GM21619 (cell line): ENCODE results near the gene PCDHA9.
"Not testable (repeated sequence)": the region's sequence is repeated elsewhere in the genome, so short reads cannot be mapped to it uniquely, and the experiment has no call there.

ENCODE experiments used
- ATAC-seq: cut with Tn5 transposase; IDR thresholded peaks from one replicate; pipeline ENCODE4 v1.9.1; 2021; ENCODE audit not compliant: unreplicated experiment

Gene PCDHA9

DNA sequence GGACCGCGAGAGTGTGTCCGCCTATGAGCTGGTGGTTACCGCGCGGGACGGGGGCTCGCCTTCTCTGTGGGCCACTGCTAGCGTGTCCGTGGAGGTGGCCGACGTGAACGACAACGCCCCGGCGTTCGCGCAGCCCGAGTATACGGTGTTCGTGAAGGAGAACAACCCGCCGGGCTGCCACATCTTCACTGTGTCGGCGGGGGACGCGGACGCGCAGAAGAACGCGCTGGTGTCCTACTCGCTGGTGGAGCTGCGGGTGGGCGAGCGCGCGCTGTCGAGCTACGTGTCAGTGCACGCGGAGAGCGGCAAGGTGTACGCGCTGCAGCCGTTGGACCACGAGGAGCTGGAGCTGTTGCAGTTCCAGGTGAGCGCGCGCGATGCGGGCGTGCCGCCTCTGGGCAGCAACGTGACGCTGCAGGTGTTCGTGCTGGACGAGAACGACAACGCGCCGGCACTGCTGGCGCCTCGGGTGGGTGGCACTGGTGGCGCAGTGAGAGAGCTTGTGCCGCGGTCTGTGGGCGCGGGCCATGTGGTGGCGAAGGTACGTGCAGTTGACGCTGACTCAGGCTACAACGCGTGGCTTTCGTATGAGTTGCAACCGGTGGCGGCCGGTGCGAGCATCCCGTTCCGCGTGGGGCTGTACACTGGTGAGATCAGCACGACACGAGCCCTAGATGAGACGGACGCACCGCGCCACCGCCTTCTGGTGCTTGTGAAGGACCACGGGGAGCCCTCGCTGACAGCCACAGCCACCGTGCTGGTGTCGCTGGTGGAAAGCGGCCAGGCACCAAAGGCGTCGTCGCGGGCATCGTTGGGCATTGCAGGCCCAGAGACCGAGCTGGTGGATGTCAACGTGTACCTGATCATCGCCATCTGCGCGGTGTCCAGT, 12.3 kb upstream of the PCDHA9 start:
- ATAC-seq, result no peak

DNA sequence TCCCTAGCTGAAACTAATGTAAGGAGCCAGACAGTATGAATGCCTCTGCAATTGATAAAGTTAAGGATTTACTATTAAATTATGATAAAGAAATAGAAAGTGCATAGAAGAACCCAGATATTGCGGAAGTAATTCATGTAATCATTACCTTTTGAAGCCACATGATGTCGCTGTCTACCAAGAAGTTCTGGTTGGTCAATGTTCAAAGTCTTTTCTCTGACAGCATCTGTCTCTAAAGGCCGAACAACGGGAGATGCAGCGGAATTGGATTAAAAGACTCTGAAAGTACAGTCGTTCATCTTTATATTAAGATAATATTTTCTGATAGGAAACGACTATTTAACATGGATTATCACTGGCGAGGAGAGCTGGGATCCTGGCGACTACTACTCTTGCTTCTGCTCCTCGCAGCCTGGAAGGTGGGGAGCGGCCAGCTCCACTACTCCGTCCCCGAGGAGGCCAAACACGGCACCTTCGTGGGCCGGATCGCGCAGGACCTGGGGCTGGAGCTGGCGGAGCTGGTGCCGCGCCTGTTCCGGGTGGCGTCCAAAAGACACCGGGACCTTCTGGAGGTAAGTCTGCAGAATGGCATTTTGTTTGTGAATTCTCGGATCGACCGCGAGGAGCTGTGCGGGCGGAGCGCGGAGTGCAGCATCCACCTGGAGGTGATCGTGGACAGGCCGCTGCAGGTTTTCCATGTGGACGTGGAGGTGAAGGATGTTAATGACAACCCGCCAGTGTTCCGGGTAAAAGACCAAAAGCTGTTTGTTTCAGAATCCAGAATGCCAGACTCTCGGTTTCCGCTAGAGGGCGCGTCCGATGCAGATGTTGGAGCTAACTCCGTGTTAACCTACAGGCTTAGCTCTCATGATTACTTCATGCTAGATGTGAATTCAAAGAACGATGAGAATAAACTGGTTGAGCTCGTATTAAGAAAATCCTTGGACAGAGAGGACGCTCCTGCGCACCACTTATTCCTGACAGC, 6.9 kb upstream of the PCDHA9 start, which contains the start of gene PCDHA8:
Gene PCDHA8, plus strand, starts transcription at position 210 of the 985 bp plus-strand sequence. Its CDS starts 135 bp downstream, at position 345.
- no peak for ATAC-seq

- no peak for ATAC-seq
Observed at GRCh38 chr5:140842798-140843733, 5.1 kb upstream of the PCDHA9 start.

DNA sequence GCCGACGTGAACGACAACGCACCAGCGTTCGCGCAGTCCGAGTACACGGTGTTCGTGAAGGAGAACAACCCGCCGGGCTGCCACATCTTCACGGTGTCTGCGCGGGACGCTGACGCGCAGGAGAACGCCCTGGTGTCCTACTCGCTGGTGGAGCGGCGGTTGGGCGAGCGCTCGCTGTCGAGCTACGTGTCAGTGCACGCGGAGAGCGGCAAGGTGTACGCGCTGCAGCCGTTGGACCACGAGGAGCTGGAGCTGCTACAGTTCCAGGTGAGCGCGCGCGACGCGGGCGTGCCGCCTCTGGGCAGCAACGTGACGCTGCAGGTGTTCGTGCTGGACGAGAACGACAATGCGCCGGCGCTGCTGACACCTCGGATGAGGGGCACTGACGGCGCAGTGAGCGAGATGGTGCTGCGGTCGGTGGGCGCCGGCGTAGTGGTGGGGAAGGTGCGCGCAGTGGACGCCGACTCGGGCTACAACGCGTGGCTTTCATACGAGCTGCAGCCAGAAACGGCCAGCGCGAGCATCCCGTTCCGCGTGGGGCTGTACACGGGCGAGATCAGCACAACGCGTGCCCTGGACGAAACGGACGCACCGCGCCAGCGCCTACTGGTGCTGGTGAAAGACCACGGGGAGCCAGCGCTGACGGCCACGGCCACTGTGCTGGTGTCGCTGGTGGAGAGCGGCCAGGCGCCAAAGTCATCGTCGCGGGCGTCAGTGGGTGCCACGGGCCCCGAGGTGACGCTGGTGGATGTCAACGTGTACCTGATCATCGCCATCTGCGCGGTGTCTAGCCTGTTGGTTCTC, 1.9 kb downstream of the PCDHA9 start:
- ATAC-seq, result not testable (repeated sequence)

DNA sequence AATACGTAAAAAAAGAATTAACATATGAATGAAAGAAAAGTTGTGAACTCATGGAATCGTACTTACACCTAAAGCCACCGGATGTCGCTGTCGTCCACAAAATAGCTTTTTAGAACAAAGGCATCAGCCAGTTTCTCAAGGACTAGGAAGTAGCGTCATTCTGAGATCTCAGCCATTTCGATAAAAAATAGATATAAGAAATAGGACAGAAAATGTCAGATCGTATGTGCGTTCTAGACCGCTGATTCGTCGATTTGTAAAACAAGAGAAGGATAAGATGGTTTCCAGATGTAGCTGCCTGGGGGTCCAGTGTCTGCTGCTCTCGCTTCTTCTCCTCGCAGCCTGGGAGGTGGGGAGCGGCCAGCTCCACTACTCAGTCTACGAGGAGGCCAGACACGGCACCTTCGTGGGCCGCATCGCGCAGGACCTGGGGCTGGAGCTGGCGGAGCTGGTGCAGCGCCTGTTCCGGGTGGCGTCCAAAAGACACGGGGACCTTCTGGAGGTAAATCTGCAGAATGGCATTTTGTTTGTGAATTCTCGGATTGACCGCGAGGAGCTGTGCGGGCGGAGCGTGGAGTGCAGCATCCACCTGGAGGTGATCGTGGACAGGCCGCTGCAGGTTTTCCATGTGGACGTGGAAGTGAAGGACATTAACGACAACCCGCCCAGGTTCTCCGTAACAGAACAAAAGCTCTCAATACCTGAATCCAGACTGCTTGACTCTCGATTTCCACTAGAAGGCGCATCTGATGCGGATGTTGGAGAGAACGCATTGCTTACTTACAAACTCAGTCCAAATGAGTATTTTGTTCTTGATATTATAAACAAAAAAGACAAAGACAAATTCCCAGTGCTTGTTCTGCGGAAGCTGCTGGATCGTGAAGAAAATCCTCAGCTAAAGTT, 7.8 kb downstream of the PCDHA9 start, which contains the start of gene PCDHA10:
Gene PCDHA10, plus strand, starts transcription at position 126 of the 903 bp plus-strand sequence. Its CDS starts 152 bp downstream, at position 278.
- ATAC-seq, result no peak

- ATAC-seq, result no peak
Observed at GRCh38 chr5:140857177-140857986, 9.2 kb downstream of the PCDHA9 start.

GRCh38 chr5:140857987-140858240, 9.7 kb downstream of the PCDHA9 start:
- no peak for ATAC-seq

DNA sequence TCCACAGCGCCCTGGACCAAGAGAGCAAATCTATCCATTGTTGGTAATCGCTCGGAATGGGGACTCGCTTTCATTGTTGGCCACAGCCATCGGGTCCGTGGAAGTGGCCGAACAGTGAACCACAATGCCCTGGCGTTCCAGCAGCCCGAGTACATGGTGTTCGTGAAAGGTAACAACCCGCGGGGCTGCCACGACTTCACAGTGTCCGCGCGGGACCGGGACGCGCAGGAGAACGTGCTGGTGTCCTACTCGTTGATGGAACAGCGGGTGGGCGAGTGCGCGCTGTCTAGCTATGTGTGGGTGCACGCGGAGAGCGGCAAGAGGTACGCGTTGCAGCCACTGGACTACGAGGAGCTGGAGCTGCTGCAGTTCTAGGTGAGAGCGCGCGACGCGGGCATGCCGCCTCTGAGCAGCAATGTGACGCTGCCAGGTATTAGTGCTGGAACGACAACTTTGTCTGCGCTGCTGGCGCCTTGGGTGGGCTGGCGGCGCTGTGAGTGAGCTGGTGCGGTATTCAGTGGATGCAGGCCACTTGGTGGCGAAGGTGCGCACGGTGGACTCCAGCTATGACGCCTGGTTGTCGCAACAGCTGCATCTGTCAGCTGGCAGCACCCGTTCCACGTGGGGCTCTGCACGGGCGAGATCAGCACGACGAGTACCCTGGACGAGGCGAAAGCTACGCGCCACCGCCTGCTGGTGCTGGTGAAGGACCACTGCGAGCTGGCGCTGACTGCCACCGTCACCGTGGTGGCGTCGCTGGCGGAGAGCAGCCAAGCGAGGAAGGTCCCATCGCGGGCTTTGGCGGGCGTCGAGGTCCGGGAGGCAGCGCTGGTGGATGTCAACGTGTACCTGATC, 14.5 kb downstream of the PCDHA9 start:
- ATAC-seq, result no peak

DNA sequence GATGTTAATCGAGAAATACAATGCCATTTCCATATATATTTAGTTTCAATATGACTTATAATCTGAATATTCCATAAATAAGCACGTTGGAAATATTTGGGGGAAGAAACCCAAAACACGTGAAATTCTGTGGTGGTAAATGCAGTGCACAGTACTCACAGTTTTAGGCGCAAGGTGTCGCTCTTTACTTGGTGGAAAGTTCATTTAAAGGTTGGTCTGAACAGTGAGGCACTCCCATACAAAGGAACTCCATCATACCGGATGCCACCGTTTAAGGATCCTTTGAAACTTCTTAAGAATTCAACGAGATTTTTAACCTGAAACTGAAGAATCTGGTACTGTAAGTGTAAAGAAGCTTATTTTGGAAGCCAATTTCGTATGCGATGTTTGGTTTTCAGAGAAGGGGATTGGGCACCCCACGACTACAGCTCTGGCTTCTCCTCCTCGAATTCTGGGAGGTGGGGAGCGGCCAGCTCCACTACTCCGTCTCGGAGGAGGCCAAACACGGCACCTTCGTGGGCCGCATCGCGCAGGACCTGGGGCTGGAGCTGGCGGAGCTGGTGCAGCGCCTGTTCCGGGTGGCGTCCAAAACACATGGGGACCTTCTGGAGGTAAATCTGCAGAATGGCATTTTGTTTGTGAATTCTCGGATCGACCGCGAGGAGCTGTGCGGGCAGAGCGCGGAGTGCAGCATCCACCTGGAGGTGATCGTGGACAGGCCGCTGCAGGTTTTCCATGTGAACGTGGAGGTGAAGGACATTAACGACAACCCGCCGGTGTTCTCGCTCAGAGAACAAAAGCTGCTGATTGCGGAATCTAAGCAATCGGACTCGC, 20.8 kb downstream of the PCDHA9 start, which contains the start of gene PCDHA11:
Gene PCDHA11, plus strand, starts transcription at position 237 of the 834 bp plus-strand sequence. Its CDS starts 147 bp downstream, at position 384.
- ATAC-seq, result no peak

- no peak for ATAC-seq
Observed at GRCh38 chr5:140869555-140869886, 21.3 kb downstream of the PCDHA9 start.

DNA sequence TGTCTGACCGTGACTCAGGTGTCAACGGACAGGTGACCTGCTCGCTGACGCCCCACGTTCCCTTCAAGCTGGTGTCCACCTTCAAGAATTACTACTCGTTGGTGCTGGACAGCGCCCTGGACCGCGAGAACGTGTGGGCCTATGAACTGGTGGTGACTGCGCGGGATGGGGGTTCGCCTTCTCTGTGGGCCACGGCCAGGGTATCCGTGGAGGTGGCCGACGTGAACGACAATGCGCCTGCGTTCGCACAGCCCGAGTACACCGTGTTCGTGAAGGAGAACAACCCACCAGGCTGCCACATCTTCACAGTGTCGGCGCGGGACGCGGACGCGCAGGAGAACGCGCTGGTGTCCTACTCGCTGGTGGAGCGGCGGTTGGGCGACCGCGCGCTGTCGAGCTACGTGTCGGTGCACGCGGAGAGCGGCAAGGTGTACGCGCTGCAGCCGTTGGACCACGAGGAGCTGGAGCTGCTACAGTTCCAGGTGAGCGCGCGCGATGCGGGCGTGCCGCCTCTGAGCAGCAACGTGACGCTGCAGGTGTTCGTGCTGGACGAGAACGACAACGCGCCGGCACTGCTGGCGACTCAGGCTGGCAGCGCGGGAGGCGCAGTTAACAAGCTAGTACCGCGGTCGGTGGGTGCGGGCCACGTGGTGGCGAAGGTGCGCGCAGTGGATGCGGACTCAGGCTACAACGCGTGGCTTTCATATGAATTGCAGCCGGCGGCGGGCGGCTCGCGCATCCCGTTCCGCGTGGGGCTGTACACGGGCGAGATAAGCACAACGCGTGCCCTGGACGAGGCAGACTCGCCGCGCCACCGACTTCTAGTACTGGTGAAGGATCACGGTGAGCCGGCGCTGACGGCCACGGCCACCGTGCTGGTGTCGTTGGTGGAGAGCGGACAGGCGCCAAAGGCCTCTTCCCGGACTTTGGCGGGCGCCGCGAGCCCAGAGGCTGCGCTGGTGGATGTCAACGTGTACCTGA, 22.3 kb downstream of the PCDHA9 start:
- ATAC-seq, result no peak

DNA sequence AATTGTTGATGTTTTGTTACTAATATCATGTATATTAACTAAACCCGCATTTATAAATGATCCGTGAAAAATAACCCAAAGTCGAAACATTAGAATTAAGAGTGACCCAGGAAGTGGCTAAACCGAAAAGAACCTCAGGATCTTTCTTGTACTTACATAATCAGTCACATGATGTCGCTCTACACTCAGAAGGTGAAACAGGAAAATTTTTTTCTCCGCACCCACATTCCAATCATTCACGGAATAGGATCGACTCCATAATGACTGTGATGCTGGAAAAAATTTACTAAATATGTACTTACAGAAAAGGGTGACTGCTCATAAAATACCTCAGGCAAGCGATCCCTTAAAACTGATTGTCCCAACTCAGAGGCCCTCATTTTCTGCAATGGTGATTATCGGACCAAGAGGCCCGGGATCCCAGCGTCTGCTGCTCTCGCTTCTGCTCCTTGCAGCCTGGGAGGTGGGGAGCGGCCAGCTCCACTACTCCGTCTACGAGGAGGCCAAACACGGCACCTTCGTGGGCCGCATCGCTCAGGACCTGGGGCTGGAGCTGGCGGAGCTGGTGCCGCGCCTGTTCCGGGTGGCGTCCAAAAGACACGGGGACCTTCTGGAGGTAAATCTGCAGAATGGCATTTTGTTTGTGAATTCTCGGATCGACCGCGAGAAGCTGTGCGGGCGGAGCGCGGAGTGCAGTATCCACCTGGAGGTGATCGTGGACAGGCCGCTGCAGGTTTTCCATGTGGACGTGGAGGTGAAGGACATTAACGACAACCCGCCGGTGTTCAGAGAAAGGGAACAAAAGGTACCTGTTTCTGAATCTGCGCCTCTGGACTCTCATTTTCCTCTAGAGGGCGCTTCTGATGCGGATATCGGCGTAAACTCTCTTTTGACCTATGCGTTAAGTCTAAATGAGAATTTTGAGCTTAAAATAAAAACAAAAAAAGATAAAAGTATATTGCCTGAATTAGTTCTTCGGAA, 27.2 kb downstream of the PCDHA9 start, which contains the start of gene PCDHA12:
Gene PCDHA12, plus strand, starts transcription at position 224 of the 981 bp plus-strand sequence. Its CDS starts 165 bp downstream, at position 389.
- ATAC-seq, result no peak

GRCh38 chr5:140876541-140877261, 28.5 kb downstream of the PCDHA9 start:
- not testable (repeated sequence) for ATAC-seq
